Neuronal stem cell (in vitro differentiated cells): ENCODE measurements around the gene UNKL.

Source experiments
- DNase-seq: peaks from one replicate; pipeline ENCODE4 v3.0.0-alpha.2; 2013; ENCODE audit warnings: low spot score
- H2AFZ ChIP-seq: one replicate; pipeline ENCODE4 v1.6.1; 2013; ENCODE audit warnings: mild to moderate bottlenecking, low read length, inconsistent platforms
- H2AK5ac ChIP-seq: 2 replicates; pipeline ENCODE4 v1.6.1; 2013; ENCODE audit warnings: low read depth, mild to moderate bottlenecking, inconsistent platforms, low read length, moderate library complexity, mixed read lengths
- H2BK120ac ChIP-seq: 2 replicates; pipeline ENCODE4 v1.6.1; 2013; ENCODE audit warnings: low read depth, mild to moderate bottlenecking, inconsistent platforms, low read length, moderate library complexity, mixed read lengths
- H2BK12ac ChIP-seq: one replicate; pipeline ENCODE4 v1.6.1; 2013; ENCODE audit warnings: low read length, inconsistent platforms
- H2BK15ac ChIP-seq: 2 replicates; pipeline ENCODE4 v1.6.1; 2013; ENCODE audit warnings: mild to moderate bottlenecking, low read length, inconsistent platforms, mixed read lengths
- H2BK5ac ChIP-seq: one replicate; pipeline ENCODE4 v1.6.1; 2013; ENCODE audit warnings: inconsistent platforms, mild to moderate bottlenecking, low read length, moderate library complexity
- H3K14ac ChIP-seq: one replicate; pipeline ENCODE4 v1.6.1; 2013; ENCODE audit warnings: low read length, inconsistent platforms
- H3K18ac ChIP-seq: 2 replicates; pipeline ENCODE4 v1.6.1; 2013; ENCODE audit warnings: low read length, inconsistent platforms
- H3K23ac ChIP-seq: 2 replicates; pipeline ENCODE4 v1.6.1; 2013; ENCODE audit warnings: low read depth, mild to moderate bottlenecking, mixed read lengths, low read length, inconsistent platforms; ENCODE audit not compliant: poor library complexity
- H3K27ac ChIP-seq: replicated peaks from 3 replicates; pipeline ENCODE4 v1.5.1; 2013; ENCODE audit warnings: low read length, inconsistent platforms
- H3K27me3 ChIP-seq, 3 experiments: 2 replicates each; pipeline ENCODE4 v1.6.1; 2013; ENCODE audit warnings: low read length in 3 of 3, mild to moderate bottlenecking in 2 of 3, inconsistent platforms in 1 of 3, low read depth in 1 of 3, mixed read lengths in 1 of 3, moderate library complexity in 1 of 3; ENCODE audit not compliant: control insufficient read depth in 3 of 3, insufficient read depth in 3 of 3
- H3K36me3 ChIP-seq, 2 donors: replicated peaks in 1 of 2; 2 replicates each; pipeline ENCODE4 v1.6.1; 2013; ENCODE audit warnings: low read length in 2 of 2; ENCODE audit not compliant: control insufficient read depth in 2 of 2, insufficient read depth in 2 of 2
- H3K4ac ChIP-seq: 2 replicates; pipeline ENCODE4 v1.6.1; 2013; ENCODE audit warnings: inconsistent platforms, mild to moderate bottlenecking, low read length, moderate library complexity
- H3K4me1 ChIP-seq, 2 donors: 1 replicate in 1 of 2; 2 replicates in 1 of 2; pipeline ENCODE4 v1.6.1; 2013; ENCODE audit warnings: low read length in 2 of 2, low read depth in 1 of 2; ENCODE audit not compliant: control insufficient read depth in 2 of 2, insufficient read depth in 1 of 2
- H3K4me2 ChIP-seq: one replicate; pipeline ENCODE4 v1.6.1; 2013; ENCODE audit warnings: mild to moderate bottlenecking, low read length, inconsistent platforms; ENCODE audit not compliant: insufficient read depth, poor library complexity, severe bottlenecking
- H3K4me3 ChIP-seq, 2 donors: 2 replicates each; pipeline ENCODE4 v1.5.1; 2013; ENCODE audit warnings: low read length in 2 of 2, mild to moderate bottlenecking in 2 of 2, inconsistent platforms in 1 of 2, moderate library complexity in 1 of 2
- H3K79me1 ChIP-seq: one replicate; pipeline ENCODE4 v1.6.1; 2013; ENCODE audit warnings: low read depth, mild to moderate bottlenecking, inconsistent platforms, low read length, moderate library complexity
- H3K9ac ChIP-seq: one replicate; pipeline ENCODE4 v1.6.1; 2013; ENCODE audit warnings: mild to moderate bottlenecking, low read depth, low read length, inconsistent platforms; ENCODE audit not compliant: poor library complexity
- H3K9me3 ChIP-seq, 2 donors: replicated peaks in 1 of 2; 2 replicates each; pipeline versions ENCODE3 to v1.6.1; 2013; ENCODE audit warnings: low read length in 2 of 2, mild to moderate bottlenecking in 2 of 2, inconsistent platforms in 1 of 2, low read depth in 1 of 2, mixed read lengths in 1 of 2, moderate library complexity in 1 of 2; ENCODE audit not compliant: control insufficient read depth in 2 of 2, insufficient read depth in 1 of 2
- H4K8ac ChIP-seq: one replicate; pipeline ENCODE4 v1.6.1; 2013; ENCODE audit warnings: low read depth, mild to moderate bottlenecking, inconsistent platforms, low read length, moderate library complexity
- H4K91ac ChIP-seq: one replicate; pipeline ENCODE4 v1.6.1; 2013; ENCODE audit warnings: low read length, low read depth, mild to moderate bottlenecking, inconsistent platforms; ENCODE audit not compliant: poor library complexity
- WGBS, 2 donors: extraction: QIAGEN DNeasy Blood & Tissue Kit; methylation state at CpG; one replicate each; pipeline ENCODE4 v1.1.7; 2013; ENCODE audit warnings: missing lambda C conversion rate in 2 of 2, mixed read lengths in 1 of 2; ENCODE audit not compliant: insufficient read length in 2 of 2, insufficient replicate concordance in 1 of 2; ENCODE audit errors: extremely low coverage in 2 of 2; 5-methylcytosine and 5-hydroxymethylcytosine counted together

Gene UNKL

DNA sequence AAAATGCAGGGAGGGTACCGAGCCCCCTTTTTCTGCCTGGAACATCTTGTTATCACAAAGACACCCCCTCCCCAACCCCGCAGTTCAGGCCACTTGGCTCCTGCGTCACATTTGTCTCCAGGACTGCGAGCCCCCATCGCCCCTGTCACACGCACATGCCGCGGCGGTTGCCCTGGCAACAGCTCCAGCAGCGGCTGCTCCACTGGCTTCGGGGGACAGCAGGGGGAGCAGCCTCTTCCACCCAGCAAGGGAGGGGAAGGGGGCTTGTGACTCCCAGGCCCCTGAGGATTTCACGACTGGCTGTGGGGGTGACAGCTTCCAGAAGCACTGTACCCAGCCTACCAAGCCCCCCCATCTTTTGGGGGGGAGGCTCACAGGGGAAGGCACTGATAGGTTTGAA lies 78.5 kb downstream of the UNKL start:
- H4K8ac ChIP-seq = no peak overlapping the region
- peak overlapping the region; percentile 13 for H2BK5ac ChIP-seq
- no peak overlapping the region for H2BK12ac ChIP-seq
- H2AK5ac ChIP-seq = peak overlapping the region; percentile 81
- peaks cover 0 to 10% of the 10 kb centered on the region in 2 donors for H3K36me3 ChIP-seq
- peaks cover 6 to 56% (median 29%) of the 10 kb centered on the region in 3 experiments for H3K27me3 ChIP-seq
- no peak overlapping the region for H3K27ac ChIP-seq
- H3K4me2 ChIP-seq = peak overlapping the region; percentile 25
- peak overlapping the region; percentile 3 for H3K18ac ChIP-seq
- H3K4me3 ChIP-seq = peak overlapping the region in 1 of 2 donors; percentile 17
- H3K4ac ChIP-seq = no peak overlapping the region
- H3K9me3 ChIP-seq = peaks cover 0 to 2% of the 10 kb centered on the region in 2 donors
- H3K14ac ChIP-seq = peak overlapping the region; percentile 94
- peak overlapping the region; percentile 33 for H2AFZ ChIP-seq
- H4K91ac ChIP-seq = no peak overlapping the region
- DNase-seq = no peak
- H3K9ac ChIP-seq = peak overlapping the region; percentile 70
- WGBS, 2 donors = no CpG with 5 or more reads among the region's 12 CpGs
- H3K23ac ChIP-seq = peak overlapping the region; percentile 25
- H2BK120ac ChIP-seq = peak overlapping the region; percentile 76
- H3K4me1 ChIP-seq = peaks cover 20 to 60% of the 10 kb centered on the region in 2 donors
- peak overlapping the region; percentile 89 for H2BK15ac ChIP-seq
- H3K79me1 ChIP-seq = peaks cover under 1% of the 10 kb centered on the region

DNA sequence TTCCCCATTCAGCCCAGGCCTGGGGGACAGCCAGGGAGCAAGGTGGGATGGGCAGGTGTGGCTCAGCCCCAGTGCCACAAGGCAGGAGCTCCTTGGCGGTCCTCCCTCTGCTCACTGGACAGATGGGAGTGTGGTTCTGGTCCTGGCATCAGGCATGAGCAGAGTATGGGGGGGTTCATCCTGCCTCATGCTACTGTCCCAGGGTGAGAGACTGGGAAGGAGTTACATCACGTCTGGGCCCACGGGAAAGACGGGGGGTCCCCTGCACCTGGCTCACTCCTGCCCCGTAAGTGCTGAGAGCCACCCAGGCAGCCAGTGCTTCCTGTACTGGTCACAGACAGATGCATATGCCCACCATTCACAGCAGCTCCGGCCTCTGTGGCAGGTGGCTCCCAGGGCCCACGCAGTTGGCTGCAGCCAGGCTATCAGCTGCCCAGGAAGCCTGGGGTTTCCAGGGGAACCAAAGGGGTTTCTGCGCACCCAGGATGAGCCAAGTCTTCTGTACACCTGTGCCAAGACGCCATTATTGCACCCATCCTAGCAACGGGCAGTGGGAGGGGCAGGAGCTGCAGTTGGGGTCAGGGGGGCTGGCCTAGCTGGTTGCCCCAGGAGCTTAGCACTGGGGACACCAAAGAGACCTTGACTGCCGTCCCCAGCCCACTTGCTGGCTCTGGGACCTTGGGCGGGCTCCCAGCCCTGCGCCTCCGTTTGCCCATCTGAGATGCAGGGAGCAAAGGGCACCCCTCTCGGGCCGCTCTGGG lies 79.1 kb downstream of the UNKL start:
- WGBS, 2 donors = no CpG with 5 or more reads among the region's 16 CpGs
- no peak overlapping the region for H3K4me2 ChIP-seq
- H3K36me3 ChIP-seq = peaks cover 0 to 4% of the 10 kb centered on the region in 2 donors
- H3K79me1 ChIP-seq = peaks cover 1% of the 10 kb centered on the region
- no peak overlapping the region for H4K91ac ChIP-seq
- H3K4me1 ChIP-seq = peaks cover 20 to 60% of the 10 kb centered on the region in 2 donors
- H2BK12ac ChIP-seq = peak overlapping the region; percentile 65
- H2BK120ac ChIP-seq = peak overlapping the region; percentile 64
- DNase-seq = no peak
- peak overlapping the region; percentile 69 for H2BK15ac ChIP-seq
- no peak overlapping the region for H4K8ac ChIP-seq
- peaks cover under 1 to 5% of the 10 kb centered on the region in 2 donors for H3K9me3 ChIP-seq
- H3K9ac ChIP-seq = peak overlapping the region; percentile 3
- H3K23ac ChIP-seq = peak overlapping the region; percentile 25
- H3K14ac ChIP-seq = no peak overlapping the region
- no peak overlapping the region for H3K27ac ChIP-seq
- H3K27me3 ChIP-seq = peaks cover 6 to 58% (median 29%) of the 10 kb centered on the region in 3 experiments
- H3K18ac ChIP-seq = peak overlapping the region; percentile 4
- no peak overlapping the region for H2BK5ac ChIP-seq
- peak overlapping the region; percentile 17 to 57 for H3K4me3 ChIP-seq
- peak overlapping the region; percentile 33 for H2AFZ ChIP-seq
- H3K4ac ChIP-seq = no peak overlapping the region
- H2AK5ac ChIP-seq = peak overlapping the region; percentile 79

DNA sequence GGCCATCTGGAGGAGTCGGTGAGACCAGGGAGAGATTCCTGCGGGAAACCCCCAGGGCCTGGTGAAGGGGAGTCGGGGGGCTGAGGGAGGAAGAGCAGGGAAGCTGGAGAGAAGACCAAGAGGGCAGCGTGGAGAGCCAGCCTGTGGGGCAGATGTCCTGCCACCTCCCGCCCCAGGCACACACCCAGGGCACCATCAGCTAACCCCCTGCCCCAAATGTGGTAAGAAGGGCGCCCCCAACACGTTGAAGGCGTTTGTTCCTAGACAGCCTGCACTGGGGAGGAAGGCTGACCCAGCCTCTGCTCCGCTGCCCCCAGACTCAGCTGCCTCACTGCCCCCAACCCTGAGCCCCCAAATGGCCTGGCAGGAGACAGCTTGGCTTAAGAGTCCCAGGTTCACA lies 79.8 kb downstream of the UNKL start:
- no peak overlapping the region for H3K9ac ChIP-seq
- DNase-seq = no peak
- no peak overlapping the region for H3K14ac ChIP-seq
- H3K79me1 ChIP-seq = peaks cover 1% of the 10 kb centered on the region
- no peak overlapping the region for H4K8ac ChIP-seq
- H2BK120ac ChIP-seq = peak overlapping the region; percentile 64
- no peaks in the 10 kb centered on the region for H3K36me3 ChIP-seq
- H3K9me3 ChIP-seq = peaks cover 7 to 9% of the 10 kb centered on the region in 2 donors
- peak overlapping the region; percentile 25 for H3K23ac ChIP-seq
- H3K4me3 ChIP-seq = peak overlapping the region; percentile 45 to 53
- H4K91ac ChIP-seq = no peak overlapping the region
- H3K27ac ChIP-seq = no peak overlapping the region
- H3K4me2 ChIP-seq = no peak overlapping the region
- H2BK15ac ChIP-seq = peak overlapping the region; percentile 69
- no peak overlapping the region for H2AFZ ChIP-seq
- H3K27me3 ChIP-seq = peaks cover 6 to 58% (median 29%) of the 10 kb centered on the region in 3 experiments
- peak overlapping the region; percentile 84 for H2AK5ac ChIP-seq
- peaks cover 20 to 60% of the 10 kb centered on the region in 2 donors for H3K4me1 ChIP-seq
- no CpG with 5 or more reads among the region's 9 CpGs for WGBS, 2 donors
- peak overlapping the region; percentile 16 for H2BK12ac ChIP-seq
- no peak overlapping the region for H3K4ac ChIP-seq
- peak overlapping the region; percentile 81 for H3K18ac ChIP-seq
- H2BK5ac ChIP-seq = peak overlapping the region; percentile 66
